HG03520 (cell line): ENCODE measurements around the gene KIAA0586.
"Not testable (repeated sequence)": the region's sequence is repeated elsewhere in the genome, so short reads cannot be mapped to it uniquely, and the experiment has no call there.

Experiments
- ATAC-seq: cut with Tn5 transposase; IDR thresholded peaks from one replicate; pipeline ENCODE4 v1.9.1; 2021; ENCODE audit warnings: mild to moderate bottlenecking, moderate library complexity; ENCODE audit not compliant: unreplicated experiment

Gene KIAA0586

DNA sequence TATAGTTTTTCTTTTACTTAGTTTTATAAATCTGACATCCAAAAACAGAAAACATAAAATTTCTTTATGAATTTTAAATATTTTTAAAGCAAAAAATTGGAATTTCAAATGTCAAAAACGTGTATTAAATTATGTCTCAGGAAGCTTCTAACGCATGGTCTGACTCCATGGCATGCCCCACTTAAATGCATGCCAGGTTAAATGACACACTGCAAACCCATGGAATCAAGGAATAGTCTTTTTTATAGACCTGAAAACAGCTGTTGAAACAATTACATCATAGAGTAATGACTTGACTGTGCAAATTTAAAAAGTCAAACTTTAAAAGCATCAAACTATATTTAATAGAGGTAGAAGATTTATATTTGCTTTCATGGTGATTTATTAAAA, 114.1 kb downstream of the KIAA0586 start:
- no peak for ATAC-seq

DNA sequence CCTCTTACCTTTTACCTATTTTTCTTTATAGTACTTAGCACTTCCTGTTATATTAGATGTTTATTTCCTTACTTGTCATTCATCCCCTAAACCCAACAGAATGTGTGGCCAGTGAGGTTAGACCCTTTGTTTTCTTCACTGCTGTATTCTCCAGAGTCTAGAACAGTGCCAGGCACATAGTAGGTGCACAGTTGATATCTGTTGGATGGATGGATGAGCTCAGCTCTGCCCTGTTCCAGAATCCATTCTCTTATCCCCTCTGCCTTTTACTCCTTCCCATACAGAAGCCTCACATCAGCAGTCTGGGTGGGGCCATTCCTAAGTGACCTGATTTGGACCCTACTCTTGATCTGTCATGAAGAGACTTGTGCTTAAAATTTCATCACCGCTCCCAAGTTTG, 115.7 kb downstream of the KIAA0586 start:
- no peak for ATAC-seq

DNA sequence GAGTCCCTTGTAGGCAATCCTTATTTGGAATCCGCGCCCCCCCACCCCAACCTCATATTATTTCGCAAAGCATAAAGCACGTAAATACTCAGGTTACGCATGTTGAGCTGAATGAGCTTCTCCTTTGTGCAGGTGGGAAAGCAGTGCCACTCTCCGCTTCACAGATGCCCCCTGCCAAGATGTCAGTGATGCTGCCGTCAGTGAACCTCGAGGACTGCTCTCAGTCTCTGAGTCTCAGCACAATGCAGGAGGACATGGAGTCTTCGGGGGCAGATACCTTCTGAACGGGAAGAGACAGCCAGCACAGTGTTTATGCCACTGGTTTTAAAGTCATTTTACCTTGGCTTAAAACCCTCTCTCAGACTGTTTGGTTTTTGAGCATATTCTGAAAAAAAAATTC, 120.1 kb downstream of the KIAA0586 start:
- ATAC-seq, result no peak

DNA sequence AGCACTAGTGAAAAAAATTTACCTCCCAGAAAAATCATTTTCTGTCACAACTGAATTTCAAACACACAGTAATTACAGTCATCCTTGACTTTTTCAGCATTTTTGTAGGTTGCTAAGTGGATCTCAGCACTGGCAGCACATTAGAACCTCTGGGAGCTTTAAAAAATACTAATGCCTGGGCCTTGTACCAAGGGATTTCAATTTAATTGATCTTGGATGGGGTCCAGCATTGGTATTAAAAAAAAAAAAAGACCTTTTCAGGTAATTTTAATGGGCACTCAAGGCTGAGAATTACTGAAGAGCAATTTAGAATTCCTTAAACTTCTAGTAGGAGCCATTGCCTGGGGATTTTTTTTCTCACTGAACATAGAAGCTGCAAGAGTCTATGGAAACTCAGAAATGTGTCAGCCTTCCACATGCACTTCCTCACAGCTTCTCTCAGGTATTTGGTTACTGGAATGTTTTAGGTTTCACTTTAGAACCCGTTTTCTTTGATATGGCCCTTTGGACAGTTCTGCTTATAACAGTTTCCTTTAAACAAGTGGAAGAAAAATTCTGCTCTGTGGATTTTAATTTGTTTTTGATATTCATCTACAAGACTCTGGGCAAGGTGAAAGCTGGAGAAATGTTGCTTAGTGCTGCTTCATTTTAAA, 121.7 kb downstream of the KIAA0586 start:
- no peak for ATAC-seq

DNA sequence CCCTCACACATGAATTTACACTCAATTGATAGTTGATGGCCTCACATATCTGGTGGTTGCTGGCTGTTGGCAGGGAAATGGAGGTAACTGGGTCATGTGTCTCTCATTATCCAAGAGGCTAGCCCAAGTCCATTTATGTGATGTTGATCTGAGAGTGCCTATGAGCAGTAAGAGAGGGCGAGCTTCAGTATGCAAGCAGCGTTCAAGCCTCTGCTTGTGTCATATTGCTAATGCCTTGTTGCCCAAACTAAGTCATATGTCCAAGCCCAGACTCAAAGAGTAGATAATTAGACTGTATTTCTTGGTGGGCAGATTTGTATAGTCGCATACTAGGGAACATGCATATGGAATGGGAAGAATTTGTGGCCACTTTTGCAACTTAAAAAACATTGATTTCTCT, 126.4 kb downstream of the KIAA0586 start:
- ATAC-seq, result no peak

DNA sequence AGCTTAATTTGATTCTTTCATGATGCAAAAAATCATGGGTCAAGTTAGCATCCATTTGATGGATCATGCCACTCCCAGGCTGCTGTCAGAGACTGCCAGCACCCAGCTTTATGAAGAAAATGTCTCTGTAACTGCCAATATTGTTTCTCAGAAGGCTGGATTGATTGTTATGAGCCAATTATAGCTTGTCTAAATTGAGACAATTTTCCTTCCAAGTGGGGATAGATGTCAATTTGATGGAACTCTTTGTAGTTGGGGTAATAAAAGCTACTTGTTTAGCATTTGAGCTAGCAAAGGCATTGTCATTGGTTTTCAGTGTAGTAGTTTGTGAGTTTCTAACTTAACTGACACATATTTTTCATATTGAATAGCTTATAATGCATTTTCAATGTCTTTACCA, 128.1 kb downstream of the KIAA0586 start:
- no peak for ATAC-seq

DNA sequence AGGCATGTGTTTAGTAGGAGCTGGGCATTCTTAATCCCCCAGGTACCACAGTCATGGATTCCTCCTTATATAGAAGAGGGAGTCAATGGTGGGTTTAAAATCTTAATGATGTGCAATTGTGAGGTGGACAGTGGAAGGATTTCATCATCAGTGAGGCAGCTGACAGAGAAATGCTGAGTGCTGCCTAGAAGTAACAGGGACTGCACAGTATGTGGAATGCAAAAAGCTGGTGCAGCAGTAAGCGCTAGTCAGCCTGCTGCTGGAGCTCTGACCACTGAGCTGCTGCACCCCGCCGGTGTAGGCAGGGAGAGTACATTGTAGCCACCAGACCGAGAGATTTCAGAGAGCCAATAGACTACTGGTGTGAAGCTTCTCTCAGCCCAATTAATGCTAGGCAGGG, 129.7 kb downstream of the KIAA0586 start:
- no peak for ATAC-seq

DNA sequence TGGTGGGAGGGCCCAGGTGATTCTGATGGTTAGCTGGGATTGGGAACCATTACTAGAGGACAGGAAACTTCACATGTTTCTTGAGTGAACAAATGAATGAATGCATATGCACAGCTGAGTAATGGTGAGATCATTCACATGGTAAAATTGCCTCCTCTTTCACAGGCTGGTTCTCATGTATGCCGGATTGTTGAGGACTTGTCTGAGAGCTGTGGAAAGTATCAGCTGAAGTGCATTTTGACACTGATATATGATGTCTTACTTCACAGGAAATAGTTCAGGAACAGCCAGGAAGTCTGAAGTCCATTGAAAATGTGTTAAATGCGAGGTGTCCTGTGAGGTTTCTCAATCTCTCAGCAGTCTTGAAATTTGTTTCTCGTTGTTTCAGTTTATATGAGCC, 132.7 kb downstream of the KIAA0586 start:
- ATAC-seq, result no peak

DNA sequence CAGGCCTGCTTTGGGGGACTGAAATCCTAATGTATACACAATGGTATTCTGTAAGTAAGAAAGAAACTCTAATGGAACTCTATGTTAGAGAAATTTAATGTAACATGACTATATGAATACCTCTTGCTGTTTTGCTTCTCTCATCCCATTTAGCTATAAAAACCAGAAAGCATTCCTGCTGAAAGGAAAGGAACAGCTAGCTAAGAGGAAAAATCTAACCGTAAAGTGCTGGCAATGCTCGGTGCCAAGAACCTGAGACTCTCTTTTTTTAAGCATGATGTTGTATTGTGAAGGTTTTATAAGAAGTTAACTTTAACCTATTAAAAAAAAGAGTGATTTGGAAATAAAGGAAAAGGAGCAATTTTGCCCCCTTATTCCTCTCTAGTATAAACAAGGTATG, 134.6 kb downstream of the KIAA0586 start:
- no peak for ATAC-seq

DNA sequence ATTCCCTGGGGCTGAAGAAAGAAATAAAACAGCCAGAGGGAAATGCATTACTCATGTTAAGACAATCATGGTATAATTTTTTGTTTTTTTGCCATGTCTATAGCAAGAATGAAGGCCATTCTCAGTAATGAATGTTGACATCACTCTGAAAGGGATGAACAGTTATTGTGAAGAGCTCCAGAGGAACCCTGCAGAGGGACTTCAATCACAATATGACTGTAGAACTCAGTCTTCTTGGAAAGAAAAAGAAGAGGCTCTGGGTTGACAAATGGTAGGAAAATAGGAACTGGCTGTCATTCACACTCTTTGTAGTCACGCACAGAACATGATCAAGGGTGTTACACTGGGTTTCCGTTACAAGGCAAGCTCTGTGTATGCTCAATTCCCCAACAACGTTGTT, 136.5 kb downstream of the KIAA0586 start:
- ATAC-seq, result no peak

DNA sequence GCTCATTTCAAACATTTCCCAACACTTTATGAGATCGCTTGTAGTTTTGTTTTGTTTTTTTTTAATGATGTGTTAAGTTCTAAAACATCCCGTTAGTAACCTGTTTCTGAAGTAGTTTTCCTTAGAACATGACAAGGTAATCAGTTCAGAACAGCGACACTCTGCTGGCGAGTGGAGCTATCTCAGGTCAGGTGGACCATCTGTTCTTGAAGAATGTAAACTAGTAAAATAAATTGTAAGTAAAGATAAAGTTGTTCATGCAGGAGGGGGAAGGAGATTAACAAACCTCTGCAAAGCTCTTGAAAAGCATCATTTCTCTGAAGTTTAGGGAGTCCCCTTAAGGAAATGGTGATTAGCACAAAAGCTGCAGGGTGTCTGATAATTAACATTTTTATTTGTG, 138.3 kb downstream of the KIAA0586 start:
- ATAC-seq, result no peak

DNA sequence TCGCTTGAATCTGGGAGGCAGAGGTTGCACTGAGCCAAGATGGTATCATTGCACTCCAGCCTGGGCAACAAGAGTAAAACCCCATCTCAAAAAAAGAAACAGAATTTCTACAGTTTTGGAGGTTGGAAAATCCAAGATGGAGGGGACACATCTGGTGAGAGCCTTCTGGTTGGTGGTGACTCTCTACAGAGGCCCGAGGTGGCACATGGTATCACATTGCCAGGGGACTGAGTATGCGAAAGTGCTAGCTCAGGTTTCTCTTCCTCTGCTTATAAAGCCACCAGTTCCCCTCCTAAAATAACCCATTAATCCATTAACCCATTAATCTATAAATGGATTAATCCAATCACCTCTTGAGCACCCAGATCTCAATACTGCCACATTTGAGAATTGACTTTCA, 139.5 kb downstream of the KIAA0586 start:
- no peak for ATAC-seq

DNA sequence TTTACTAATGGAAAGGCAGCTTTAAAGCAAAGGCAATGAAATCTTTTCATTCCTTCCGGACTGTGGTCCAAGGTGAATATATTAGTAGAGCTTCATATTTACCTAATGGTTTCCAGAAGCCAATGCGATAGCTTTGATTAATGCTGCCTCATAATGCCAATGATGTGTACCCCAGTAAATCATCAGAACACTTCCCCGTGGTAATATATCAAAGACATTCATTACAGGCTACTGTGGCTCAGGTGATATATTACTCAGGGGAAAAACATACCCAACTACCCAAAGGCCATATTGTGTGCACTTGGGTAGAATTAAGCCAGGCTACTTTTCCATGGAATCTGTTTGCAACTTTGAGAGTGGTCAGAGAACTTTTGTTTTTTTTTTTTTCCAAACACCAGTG, 140.8 kb downstream of the KIAA0586 start:
- no peak for ATAC-seq

DNA sequence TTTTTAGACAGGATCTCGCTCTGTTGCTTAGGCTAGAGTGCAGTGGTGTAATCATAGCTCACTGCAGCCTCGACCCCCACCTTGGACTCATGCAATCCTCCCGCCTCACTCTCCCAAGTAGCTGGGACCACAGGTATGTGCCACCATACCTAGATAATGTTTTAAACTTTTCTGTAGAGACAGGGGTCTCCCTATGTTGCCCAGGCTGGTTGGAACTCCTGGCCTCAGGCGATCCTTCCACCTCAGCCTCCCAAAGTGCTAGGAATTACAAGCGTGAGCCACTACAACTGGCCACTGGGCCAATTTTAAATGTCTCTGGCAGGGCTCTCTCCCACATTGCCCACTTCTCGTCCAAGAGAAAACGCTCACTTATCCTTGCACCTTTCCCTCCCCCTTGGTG, 143.7 kb downstream of the KIAA0586 start:
- no peak for ATAC-seq

DNA sequence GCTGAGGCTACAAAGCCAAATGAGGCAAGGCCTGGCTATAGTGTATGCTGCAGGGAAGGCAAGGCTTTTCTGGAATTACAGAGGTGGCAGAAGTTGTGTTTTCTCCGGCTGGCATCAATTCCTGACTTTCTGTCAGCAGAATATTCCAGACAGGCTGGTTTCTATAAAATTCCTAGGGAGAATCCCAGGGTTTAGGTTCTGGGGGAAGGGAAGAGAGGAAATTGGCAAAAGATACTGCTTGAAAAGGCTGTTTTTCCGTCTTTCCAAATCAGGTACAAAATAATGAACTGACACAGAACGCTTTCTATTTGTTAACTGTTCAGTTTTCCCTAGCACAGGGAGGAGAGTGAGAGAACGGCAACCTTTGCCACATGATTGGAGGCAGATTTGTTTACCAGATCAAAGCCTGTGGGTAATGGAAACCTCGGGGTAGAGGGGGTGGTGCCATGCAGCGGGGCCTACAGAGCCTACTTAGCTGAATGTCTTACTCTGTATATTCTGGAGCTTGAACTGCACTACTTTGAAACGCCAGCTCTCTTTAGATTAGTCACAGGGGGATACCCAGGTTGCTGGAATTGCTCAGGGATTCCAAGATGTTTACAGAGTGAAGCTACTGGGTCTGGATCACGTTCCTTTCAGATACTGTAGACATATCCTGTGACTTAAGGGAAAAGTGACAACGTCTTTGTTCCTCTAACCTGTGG, 144.4 kb downstream of the KIAA0586 start:
- ATAC-seq, result no peak

DNA sequence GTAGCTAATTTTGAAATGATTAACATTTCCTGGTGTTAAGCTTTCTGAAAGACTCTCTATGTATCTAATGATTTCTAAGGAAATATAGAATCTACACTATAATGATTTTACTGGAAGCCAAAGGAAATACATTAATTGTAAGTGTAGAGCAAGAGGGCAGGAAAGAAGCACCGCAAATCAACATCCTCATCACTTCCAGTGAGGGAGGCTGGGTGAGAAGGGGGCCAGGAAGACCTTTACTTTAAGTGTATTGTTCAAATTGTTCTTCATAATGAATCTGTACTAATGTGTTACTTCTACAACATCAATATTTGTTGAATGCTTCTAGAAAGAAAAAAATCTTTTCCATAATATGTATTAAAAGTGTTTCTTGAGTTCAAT, 144.9 kb downstream of the KIAA0586 start:
- no peak for ATAC-seq

DNA sequence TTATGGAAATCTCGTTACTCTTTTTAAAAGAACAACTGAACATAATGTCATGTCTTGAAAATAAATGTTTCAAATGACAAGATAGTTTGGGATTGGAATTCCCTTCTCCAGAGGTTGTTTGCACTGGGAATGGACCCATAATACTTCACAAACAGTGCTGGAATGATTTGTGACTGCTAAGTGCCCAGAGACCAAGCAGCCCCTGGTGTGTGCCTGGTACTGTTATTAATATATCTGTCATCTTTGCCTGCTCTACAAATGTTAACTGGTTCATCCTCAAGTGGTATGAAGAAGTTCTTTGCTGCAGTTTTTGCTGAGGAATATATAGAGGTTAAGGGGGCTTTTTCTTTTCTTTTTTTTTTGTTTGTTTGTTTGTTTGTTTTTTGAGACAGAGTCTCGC, 145.3 kb downstream of the KIAA0586 start:
- no peak for ATAC-seq

DNA sequence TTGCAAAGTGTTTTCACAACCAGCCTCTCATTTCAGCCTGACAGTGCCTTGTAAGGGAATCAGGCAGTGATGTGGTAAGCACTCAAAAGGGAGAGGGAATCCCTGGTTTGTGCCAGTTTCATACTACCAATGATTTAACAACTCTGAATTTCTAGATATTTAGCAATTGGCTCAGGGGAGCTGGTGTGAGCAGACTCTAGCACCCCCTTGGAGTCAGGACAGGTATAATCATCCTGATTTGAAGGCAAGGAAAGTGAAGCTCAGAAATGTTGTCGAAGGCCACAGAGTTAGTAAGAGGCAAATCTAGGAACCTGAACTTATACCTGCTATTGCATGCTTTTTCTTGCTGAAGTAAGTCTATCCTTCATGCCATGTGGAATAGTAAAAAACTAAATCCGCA, 147.1 kb downstream of the KIAA0586 start:
- ATAC-seq, result no peak

DNA sequence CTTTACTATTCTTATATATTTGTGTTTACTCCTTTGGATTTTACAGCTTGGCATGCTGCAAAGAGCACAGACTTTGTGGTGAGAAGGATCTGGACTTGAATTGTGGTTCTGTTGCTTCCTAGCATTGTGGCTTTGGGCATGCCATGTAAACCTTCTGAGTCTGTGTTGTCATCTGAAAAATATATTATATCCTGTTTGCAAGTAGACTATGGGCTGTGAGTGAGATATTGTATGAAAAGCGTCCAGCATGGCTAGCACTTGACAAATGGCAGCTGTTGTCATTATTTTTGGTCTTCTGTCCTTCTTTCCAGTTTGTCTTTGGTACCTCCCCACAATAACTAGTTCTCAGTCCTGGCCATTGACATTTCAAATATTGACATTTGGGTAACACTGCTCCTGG, 148.4 kb downstream of the KIAA0586 start:
- no peak for ATAC-seq

DNA sequence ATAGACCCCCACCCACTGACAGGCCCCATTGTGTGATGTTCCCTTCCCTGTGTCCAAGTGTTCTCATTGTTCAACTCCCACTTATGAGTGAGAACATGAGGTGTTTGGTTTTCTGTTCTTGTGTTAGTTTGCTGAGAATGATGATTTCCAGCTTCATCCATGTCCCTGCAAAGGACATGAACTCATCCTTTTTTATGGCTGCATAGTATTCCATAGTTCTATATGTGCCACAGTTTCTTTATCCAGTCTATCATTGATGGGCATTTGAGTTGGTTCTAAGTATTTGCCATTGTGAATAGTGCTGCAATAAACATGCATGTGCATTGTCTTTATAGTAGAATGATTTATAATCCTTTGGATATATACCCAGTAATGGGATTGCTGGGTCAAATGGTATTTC, 152.5 kb downstream of the KIAA0586 start:
- not testable (repeated sequence) for ATAC-seq

DNA sequence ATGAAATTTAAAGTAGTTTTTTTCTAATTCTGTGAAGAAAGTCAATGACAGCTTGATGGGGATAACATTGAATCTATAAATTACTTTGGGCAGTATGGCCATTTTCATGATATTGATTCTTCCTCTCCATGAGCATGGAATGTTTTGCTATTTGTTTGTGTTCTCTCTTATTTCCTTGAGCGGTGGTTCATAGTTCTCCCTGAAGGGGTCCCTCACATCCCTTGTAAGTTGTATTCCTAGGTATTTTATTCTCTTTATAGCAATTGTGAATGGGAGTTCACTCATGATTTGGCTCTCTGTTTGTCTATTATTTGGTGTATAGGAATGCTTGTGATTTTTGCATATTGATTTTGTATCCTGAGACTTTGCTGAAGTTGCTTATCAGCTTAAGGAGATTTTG, 153.9 kb downstream of the KIAA0586 start:
- ATAC-seq, result not testable (repeated sequence)

DNA sequence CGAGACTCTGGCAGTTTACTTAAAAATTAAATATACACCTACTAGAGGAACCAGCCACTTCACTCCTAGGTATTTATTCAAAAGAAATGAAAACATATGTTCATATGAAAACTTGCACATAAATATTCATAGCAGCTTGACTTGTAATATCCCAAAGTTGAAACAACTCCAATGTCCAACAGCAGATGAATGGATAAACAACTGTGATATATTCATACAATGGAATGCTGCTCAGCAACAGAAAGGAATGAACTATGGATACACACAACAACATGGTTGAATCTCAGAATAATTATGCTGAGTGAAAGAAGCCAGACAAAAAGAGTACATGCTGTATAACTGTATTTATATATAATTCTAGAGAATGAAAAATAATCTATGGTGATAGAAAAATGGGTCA, 156.9 kb downstream of the KIAA0586 start:
- no peak for ATAC-seq

DNA sequence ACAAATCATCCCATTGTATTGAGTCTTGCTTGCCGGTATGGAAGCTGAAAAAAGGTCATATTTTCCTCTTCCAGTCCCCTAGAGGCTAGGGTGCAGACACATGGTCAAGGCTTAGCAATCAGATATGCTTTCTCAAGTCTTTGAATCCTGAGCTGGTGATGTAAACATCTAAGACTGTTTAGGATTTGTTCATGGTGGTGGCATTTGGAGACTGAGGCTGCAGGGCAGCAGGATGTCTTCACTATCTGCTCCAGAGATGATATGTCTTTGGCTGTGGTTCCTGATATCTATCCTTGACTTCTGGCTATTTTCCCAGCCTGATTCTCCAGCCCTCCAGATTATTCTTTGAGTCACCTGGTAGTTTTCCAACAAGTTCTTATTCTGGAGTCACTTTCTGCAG, 159.8 kb downstream of the KIAA0586 start:
- ATAC-seq, result no peak
